Neural progenitor cell (in vitro differentiated cells): ENCODE results near the gene RAPGEF4.

Source experiments
- EZH2phosphoT487 ChIP-seq: fragments of 200-600 bp; sonication (generic); IDR thresholded peaks from 2 replicates; pipeline ENCODE4 v1.6.1; 2017; ENCODE audit warnings: antibody characterized with exemption
- TF ChIP-seq, protein P1 (sequence below): fragments of 200-600 bp; sonication (generic); IDR thresholded peaks from 2 replicates; pipeline ENCODE4 v1.5.1; 2017; ENCODE audit warnings: antibody characterized with exemption, mild to moderate bottlenecking

- TF ChIP-seq, protein P1, sequence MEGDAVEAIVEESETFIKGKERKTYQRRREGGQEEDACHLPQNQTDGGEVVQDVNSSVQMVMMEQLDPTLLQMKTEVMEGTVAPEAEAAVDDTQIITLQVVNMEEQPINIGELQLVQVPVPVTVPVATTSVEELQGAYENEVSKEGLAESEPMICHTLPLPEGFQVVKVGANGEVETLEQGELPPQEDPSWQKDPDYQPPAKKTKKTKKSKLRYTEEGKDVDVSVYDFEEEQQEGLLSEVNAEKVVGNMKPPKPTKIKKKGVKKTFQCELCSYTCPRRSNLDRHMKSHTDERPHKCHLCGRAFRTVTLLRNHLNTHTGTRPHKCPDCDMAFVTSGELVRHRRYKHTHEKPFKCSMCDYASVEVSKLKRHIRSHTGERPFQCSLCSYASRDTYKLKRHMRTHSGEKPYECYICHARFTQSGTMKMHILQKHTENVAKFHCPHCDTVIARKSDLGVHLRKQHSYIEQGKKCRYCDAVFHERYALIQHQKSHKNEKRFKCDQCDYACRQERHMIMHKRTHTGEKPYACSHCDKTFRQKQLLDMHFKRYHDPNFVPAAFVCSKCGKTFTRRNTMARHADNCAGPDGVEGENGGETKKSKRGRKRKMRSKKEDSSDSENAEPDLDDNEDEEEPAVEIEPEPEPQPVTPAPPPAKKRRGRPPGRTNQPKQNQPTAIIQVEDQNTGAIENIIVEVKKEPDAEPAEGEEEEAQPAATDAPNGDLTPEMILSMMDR: no peak
- TF ChIP-seq EZH2phosphoT487: no peak
These were observed 232.4 kb downstream of the RAPGEF4 start for GRCh38 chr2:172968061-172968469.
